Transverse colon (tissue), 4 donors: ENCODE measurements around the gene SLC22A1. TPM values are rescaled to one million over a fixed set of nuclear protein-coding genes. Genes with fewer than 3 reads are reported as not detected.

Experiments
- DNase-seq: peaks from one replicate; pipeline ENCODE4 v3.0.0-alpha.2; 2019
- H3K27ac ChIP-seq, 4 donors: fragments of 200-600 bp; sonication (generic); 2 replicates each; pipeline ENCODE4 v1.5.1; 2016 to 2018; ENCODE audit warnings: inconsistent platforms in 4 of 4
- H3K27me3 ChIP-seq: fragments of 200-600 bp; sonication (generic); 2 replicates; pipeline ENCODE4 v1.5.1; 2017; ENCODE audit warnings: inconsistent platforms
- H3K36me3 ChIP-seq, 4 donors: fragments of 200-600 bp; sonication (generic); 2 replicates each; pipeline ENCODE4 v1.5.1; 2017 to 2019; ENCODE audit warnings: inconsistent platforms in 4 of 4
- H3K4me1 ChIP-seq, 4 donors: fragments of 200-600 bp; sonication (generic); 2 replicates each; pipeline ENCODE4 v1.5.1; 2017 to 2020; ENCODE audit warnings: inconsistent platforms in 4 of 4
- H3K4me3 ChIP-seq, 4 donors: fragments of 200-600 bp; sonication (generic); 1 replicate in 1 of 4; 2 replicates in 3 of 4; pipeline versions ENCODE4 v1.5.1 to v1.6.1; 2017 to 2019; ENCODE audit warnings: inconsistent platforms in 4 of 4
- H3K9me3 ChIP-seq, 2 donors: fragments of 200-600 bp; sonication (generic); 2 replicates each; pipeline ENCODE4 v1.5.1; 2017 to 2019; ENCODE audit warnings: inconsistent platforms in 2 of 2
- CTCF ChIP-seq, 5 experiments: fragments of 200-600 bp in 3 of 5; fragments of 450-650 bp in 2 of 5; sonication (generic) in 3 of 5; IDR thresholded peaks; 1 replicate in 2 of 5; 2 replicates in 3 of 5; pipeline ENCODE4 v1.5.1; 2016 to 2017; ENCODE audit warnings: antibody characterized with exemption in 5 of 5, inconsistent platforms in 3 of 5, mild to moderate bottlenecking in 2 of 5, moderate library complexity in 1 of 5
- EP300 ChIP-seq: sonication (generic); formaldehyde crosslinking; IDR thresholded peaks from one replicate; pipeline ENCODE4 v1.6.1; 2017; ENCODE audit warnings: antibody characterized with exemption, low read depth
- POLR2A ChIP-seq: fragments of 450-650 bp; IDR thresholded peaks from one replicate; pipeline ENCODE4 v1.6.1; 2016; ENCODE audit warnings: antibody characterized with exemption, mild to moderate bottlenecking, moderate library complexity
- POLR2AphosphoS5 ChIP-seq, 3 donors: sonication (generic); formaldehyde crosslinking; IDR thresholded peaks; one replicate each; pipeline ENCODE4 v1.6.1; 2016; ENCODE audit warnings: antibody characterized with exemption in 3 of 3
- WGBS, 2 donors: methylation state at CpG; one replicate each; pipeline ENCODE4 v1.1.5; 2018; ENCODE audit warnings: low coverage in 1 of 2; 5-methylcytosine and 5-hydroxymethylcytosine counted together
- in situ Hi-C, 4 donors: fragments of 200-750 bp; cut with MboI; loops; one replicate each; pipeline versions ENCODE4 v1.15.0 to v1.15.1; 2017; ENCODE audit warnings: low sequenced_read_pairs in 3 of 4, low pct_ligation_motif_present in 1 of 4, low pct_unique_long_range_greater_than_20kb in 1 of 4
- intact Hi-C: fragments of 100-400 bp; cut with DNase I; formaldehyde crosslinking; loops from one replicate; pipeline ENCODE4 v1.15.1; 2023; ENCODE audit warnings: low total_unique reads
- total RNA-seq, 4 donors: library from RNA; depleted of rRNA; stranded (reverse); fragments of >200 nt; gene quantifications; one replicate each; pipeline ENCODE4 v1.1.0, GENCODE V29; 2016

SLC22A1 gene
- total RNA-seq = 1 to 10 TPM in 1 of 4 donors, under 1 TPM in 2, not detected in 1; 0.40 to 1.7 (median 0.55) TPM

- intact Hi-C loops = no loop called here
- Histone ChIP-seq H3K36me3 (no peaks in the 10 kb centered on the region), H3K27ac (no peak within 1 kb of the TSS), H3K4me1 (no peaks in the 10 kb centered on the region), H3K4me3 (no peak within 1 kb of the TSS), H3K27me3 (no peaks in the 10 kb centered on the region), H3K9me3 (no peaks in the 10 kb centered on the region)
- WGBS, 2 donors = 92 to 93% methylated on average over 6 to 8 of the region's 8 CpGs
- in situ Hi-C loops = no loop called here
- no peak for DNase-seq
- TF ChIP-seq POLR2AphosphoS5 (IDR thresholded peaks at IDR 0.05) (no peak), EP300 (no peak), CTCF (IDR thresholded peaks at IDR 0.05) (no peak), POLR2A (no peak)
Observed at GRCh38 chr6:160121558-160121957, at the start of gene SLC22A1. SLC22A1 (plus strand) TSS chr6:160121815; CDS start chr6:160121936, 121 bp downstream.

GRCh38 chr6:160073272-160073671 lies 48.3 kb upstream of the SLC22A1 start:
- no peaks in the 10 kb centered on the region for H3K27me3 ChIP-seq
- intact Hi-C loops = no loop called here
- 99% methylated on average over 9 of the region's 9 CpGs; no CpG with 5 or more reads in 1 of the 2 donors for WGBS, 2 donors

GRCh38 chr6:160076009-160076408 lies 45.6 kb upstream of the SLC22A1 start:
- no peak for TF ChIP-seq POLR2AphosphoS5 (IDR thresholded peaks at IDR 0.05)
- no peak for TF ChIP-seq EP300
- TF ChIP-seq POLR2A = no peak
- no peak for TF ChIP-seq CTCF (IDR thresholded peaks at IDR 0.05)
- H3K27ac ChIP-seq = no peak overlapping the region

More at GRCh38 chr6:160073272-160073671, 48.3 kb upstream of the SLC22A1 start:
- H3K9me3 ChIP-seq = no peaks in the 10 kb centered on the region
- peaks cover 0 to 57% (median 17%) of the 10 kb centered on the region in 4 donors for H3K36me3 ChIP-seq
- no peaks in the 10 kb centered on the region for H3K4me1 ChIP-seq
- H3K4me3 ChIP-seq = no peak overlapping the region
- H3K27ac ChIP-seq = no peak overlapping the region
- in situ Hi-C loops = loop anchor here in 1 of 4 donors (25.0 kb wide), 1 partner anchor 386 kb away; the partner anchor contains the start of gene SOD2
- TF ChIP-seq POLR2A = no peak
- TF ChIP-seq EP300 = no peak
- no peak for TF ChIP-seq CTCF (IDR thresholded peaks at IDR 0.05)
- TF ChIP-seq POLR2AphosphoS5 (IDR thresholded peaks at IDR 0.05) = no peak
- no peak for DNase-seq

GRCh38 chr6:160077024-160077423 lies 44.6 kb upstream of the SLC22A1 start:
- Histone ChIP-seq H3K9me3 (no peaks in the 10 kb centered on the region), H3K27ac (no peak overlapping the region), H3K4me3 (no peak overlapping the region), H3K4me1 (no peaks in the 10 kb centered on the region), H3K36me3 (peaks cover 0 to 63% (median 18%) of the 10 kb centered on the region in 4 donors), H3K27me3 (no peaks in the 10 kb centered on the region)
- 89% methylated on average over 5 of the region's 5 CpGs; no CpG with 5 or more reads in 1 of the 2 donors for WGBS, 2 donors
- in situ Hi-C loops = no loop called here
- intact Hi-C loops = no loop called here
- no peak for DNase-seq
- TF ChIP-seq POLR2A (no peak), POLR2AphosphoS5 (IDR thresholded peaks at IDR 0.05) (no peak), EP300 (no peak)

More at GRCh38 chr6:160076009-160076408, 45.6 kb upstream of the SLC22A1 start:
- no peak for DNase-seq
- no peaks in the 10 kb centered on the region for H3K4me1 ChIP-seq
- in situ Hi-C loops (no loop called here), intact Hi-C loops (no loop called here)
- H3K27me3 ChIP-seq = no peaks in the 10 kb centered on the region
- peaks cover 0 to 60% (median 19%) of the 10 kb centered on the region in 4 donors for H3K36me3 ChIP-seq
- H3K9me3 ChIP-seq = no peaks in the 10 kb centered on the region
- WGBS, 2 donors = 96 to 100% methylated on average over 1 to 5 of the region's 5 CpGs
- H3K4me3 ChIP-seq = no peak overlapping the region
